WTC11 (cell line): ENCODE measurements around the gene CHRNA5. TPM values are rescaled to one million over a fixed set of nuclear protein-coding genes. Genes with fewer than 3 reads are reported as not detected.

Experiments
- ATAC-seq: fragments of 200-7000 bp; cut with Tn5 transposase; 2 replicates; pipeline ENCODE4 v1.10.0; 2021; ENCODE audit warnings: mild to moderate bottlenecking, moderate library complexity
- CTCF ChIA-PET: fragments of 300-600 bp; sonication (Branson Sonifier 250); formaldehyde crosslinking; loops from one replicate; lab custom pipeline; 2021; ENCODE audit warnings: antibody characterized with exemption; lab: Charles Lee
- POLR2A ChIA-PET: fragments of 350-600 bp; sonication (Branson Sonifier 250); formaldehyde crosslinking; loops from one replicate; lab custom pipeline; 2021; ENCODE audit warnings: antibody characterized with exemption; lab: Charles Lee
- DNase-seq: peaks from one replicate; pipeline ENCODE4 v3.0.0; 2021; ENCODE audit warnings: low spot score
- H3K27ac Mint-ChIP-seq: 2 replicates; pipeline ENCODE4 v1.8.0; 2021; ENCODE audit warnings: mixed read lengths
- H3K27me3 Mint-ChIP-seq: 2 replicates; pipeline ENCODE4 v1.8.0; 2021; ENCODE audit warnings: low read depth, mild to moderate bottlenecking, moderate library complexity, mixed read lengths
- H3K36me3 Mint-ChIP-seq: 2 replicates; pipeline ENCODE4 v1.8.0; 2021; ENCODE audit warnings: mixed read lengths
- H3K4me1 Mint-ChIP-seq: 2 replicates; pipeline ENCODE4 v1.8.0; 2022; ENCODE audit warnings: mixed read lengths
- H3K4me3 Mint-ChIP-seq: 2 replicates; pipeline ENCODE4 v1.8.0; 2021; ENCODE audit warnings: mild to moderate bottlenecking, moderate library complexity, mixed read lengths
- H3K9me3 Mint-ChIP-seq: 2 replicates; pipeline ENCODE4 v1.8.0; 2021; ENCODE audit warnings: mixed read lengths
- ATF2 ChIP-seq: sonication (generic); formaldehyde crosslinking; IDR thresholded peaks from 2 replicates; pipeline ENCODE4 v1.8.1; 2022; ENCODE audit warnings: low read depth, missing genetic modification reagents, borderline replicate concordance
- ESRRA ChIP-seq: sonication (generic); formaldehyde crosslinking; IDR thresholded peaks from 2 replicates; pipeline ENCODE4 v1.8.1; 2022; ENCODE audit warnings: mild to moderate bottlenecking, missing genetic modification reagents, borderline replicate concordance
- MXD4 ChIP-seq: fragments of 250-450 bp; sonication (Bioruptor Pico); IDR thresholded peaks from 2 replicates; pipeline ENCODE4 v1.8.0; 2021; ENCODE audit warnings: mild to moderate bottlenecking, moderate library complexity, borderline replicate concordance
- MYBL2 ChIP-seq: sonication (generic); formaldehyde crosslinking; IDR thresholded peaks from 2 replicates; pipeline ENCODE4 v1.8.1; 2023; ENCODE audit warnings: mild to moderate bottlenecking, moderate library complexity, missing genetic modification reagents
- NR3C1 ChIP-seq: sonication (generic); formaldehyde crosslinking; conservative IDR thresholded peaks from 2 replicates; pipeline ENCODE4 v1.8.1; 2023; ENCODE audit warnings: low read depth, mild to moderate bottlenecking, missing genetic modification reagents
- PREB ChIP-seq: sonication (generic); formaldehyde crosslinking; IDR thresholded peaks from 2 replicates; pipeline ENCODE4 v1.8.1; 2022; ENCODE audit warnings: mild to moderate bottlenecking, missing genetic modification reagents, moderate library complexity, borderline replicate concordance
- RORB ChIP-seq: fragments of 250-450 bp; sonication (Bioruptor Pico); IDR thresholded peaks from 2 replicates; pipeline ENCODE4 v1.9.0; 2021; ENCODE audit warnings: mild to moderate bottlenecking
- SP1 ChIP-seq: sonication (generic); formaldehyde crosslinking; conservative IDR thresholded peaks from 2 replicates; pipeline ENCODE4 v1.8.1; 2022; ENCODE audit warnings: missing genetic modification reagents
- TEAD1 ChIP-seq: sonication (generic); formaldehyde crosslinking; IDR thresholded peaks from 2 replicates; pipeline ENCODE4 v1.8.0; 2022; ENCODE audit warnings: mild to moderate bottlenecking, missing genetic modification reagents
- ZBTB43 ChIP-seq: sonication (generic); formaldehyde crosslinking; IDR thresholded peaks from 2 replicates; pipeline ENCODE4 v1.8.1; 2023; ENCODE audit warnings: mild to moderate bottlenecking, missing genetic modification reagents
- ZNF219 ChIP-seq: sonication (generic); formaldehyde crosslinking; IDR thresholded peaks from 2 replicates; pipeline ENCODE4 v1.8.0; 2023; ENCODE audit warnings: missing genetic modification reagents, mild to moderate bottlenecking, borderline replicate concordance
- total RNA-seq: library from RNA; stranded (reverse); gene quantifications from 3 replicates; pipeline ENCODE4 v1.2.3, GENCODE V29; 2021
- TF ChIP-seq, protein P1 (sequence below): fragments of 200-600 bp; IDR thresholded peaks from 2 replicates; pipeline ENCODE4 v1.8.0; 2022; ENCODE audit warnings: antibody characterized with exemption
- TF ChIP-seq, protein P2 (sequence below): fragments of 250-450 bp; sonication (Bioruptor Pico); IDR thresholded peaks from 2 replicates; pipeline ENCODE4 v2.1.2; 2022; ENCODE audit warnings: mild to moderate bottlenecking, moderate library complexity
- TF ChIP-seq, protein P3 (sequence below): sonication (generic); formaldehyde crosslinking; conservative IDR thresholded peaks from 2 replicates; pipeline ENCODE4 v1.8.1; 2023; ENCODE audit warnings: mild to moderate bottlenecking, low read depth, missing genetic modification reagents, moderate library complexity
- TF ChIP-seq, protein P4 (sequence below): sonication (generic); formaldehyde crosslinking; IDR thresholded peaks from 2 replicates; pipeline ENCODE4 v1.8.0; 2022; ENCODE audit warnings: missing genetic modification reagents

The CHRNA5 gene
- total RNA-seq, 1 experiment from 2014 or later: 21.0 TPM

DNA sequence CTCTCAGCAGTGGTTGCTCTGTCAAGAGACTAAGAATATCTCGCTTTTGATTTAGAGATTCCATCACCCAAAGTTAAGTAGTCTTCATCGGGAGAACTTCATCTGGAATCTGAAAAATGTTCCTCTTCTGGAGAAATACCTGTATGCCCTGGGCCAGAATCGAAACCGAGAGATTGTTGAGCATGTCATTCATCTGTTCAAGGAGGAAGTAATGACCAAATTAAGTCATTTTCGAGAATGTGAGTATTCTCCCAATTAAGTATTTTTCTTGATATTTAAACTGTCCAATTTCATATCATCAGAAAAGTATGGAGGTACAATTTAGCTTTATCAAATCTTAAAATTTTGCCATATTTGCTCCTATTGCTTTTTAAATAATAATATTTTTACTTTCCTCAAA is 38.0 kb upstream of the CHRNA5 start:
- Mint-ChIP-seq H3K36me3 (peaks cover 30% of the 10 kb centered on the region), H3K27ac (no peak overlapping the region), H3K9me3 (peaks cover 42% of the 10 kb centered on the region), H3K27me3 (peaks cover 7% of the 10 kb centered on the region), H3K4me3 (no peak overlapping the region), H3K4me1 (no peaks in the 10 kb centered on the region)
- CTCF ChIA-PET: no interaction called here
- TF ChIP-seq MYBL2 (CRISPR knock-in tag) (no peak), SP1 (CRISPR knock-in tag) (no peak), RORB (no peak), ZBTB43 (CRISPR knock-in tag) (no peak), NR3C1 (CRISPR knock-in tag) (no peak), MXD4 (no peak), PREB (CRISPR knock-in tag) (no peak), ESRRA (no peak), TEAD1 (CRISPR knock-in tag) (no peak), ZNF219 (CRISPR knock-in tag) (no peak), ATF2 (CRISPR knock-in tag) (no peak)
- TF ChIP-seq, protein P1, sequence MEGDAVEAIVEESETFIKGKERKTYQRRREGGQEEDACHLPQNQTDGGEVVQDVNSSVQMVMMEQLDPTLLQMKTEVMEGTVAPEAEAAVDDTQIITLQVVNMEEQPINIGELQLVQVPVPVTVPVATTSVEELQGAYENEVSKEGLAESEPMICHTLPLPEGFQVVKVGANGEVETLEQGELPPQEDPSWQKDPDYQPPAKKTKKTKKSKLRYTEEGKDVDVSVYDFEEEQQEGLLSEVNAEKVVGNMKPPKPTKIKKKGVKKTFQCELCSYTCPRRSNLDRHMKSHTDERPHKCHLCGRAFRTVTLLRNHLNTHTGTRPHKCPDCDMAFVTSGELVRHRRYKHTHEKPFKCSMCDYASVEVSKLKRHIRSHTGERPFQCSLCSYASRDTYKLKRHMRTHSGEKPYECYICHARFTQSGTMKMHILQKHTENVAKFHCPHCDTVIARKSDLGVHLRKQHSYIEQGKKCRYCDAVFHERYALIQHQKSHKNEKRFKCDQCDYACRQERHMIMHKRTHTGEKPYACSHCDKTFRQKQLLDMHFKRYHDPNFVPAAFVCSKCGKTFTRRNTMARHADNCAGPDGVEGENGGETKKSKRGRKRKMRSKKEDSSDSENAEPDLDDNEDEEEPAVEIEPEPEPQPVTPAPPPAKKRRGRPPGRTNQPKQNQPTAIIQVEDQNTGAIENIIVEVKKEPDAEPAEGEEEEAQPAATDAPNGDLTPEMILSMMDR: no peak
- TF ChIP-seq, protein P2, sequence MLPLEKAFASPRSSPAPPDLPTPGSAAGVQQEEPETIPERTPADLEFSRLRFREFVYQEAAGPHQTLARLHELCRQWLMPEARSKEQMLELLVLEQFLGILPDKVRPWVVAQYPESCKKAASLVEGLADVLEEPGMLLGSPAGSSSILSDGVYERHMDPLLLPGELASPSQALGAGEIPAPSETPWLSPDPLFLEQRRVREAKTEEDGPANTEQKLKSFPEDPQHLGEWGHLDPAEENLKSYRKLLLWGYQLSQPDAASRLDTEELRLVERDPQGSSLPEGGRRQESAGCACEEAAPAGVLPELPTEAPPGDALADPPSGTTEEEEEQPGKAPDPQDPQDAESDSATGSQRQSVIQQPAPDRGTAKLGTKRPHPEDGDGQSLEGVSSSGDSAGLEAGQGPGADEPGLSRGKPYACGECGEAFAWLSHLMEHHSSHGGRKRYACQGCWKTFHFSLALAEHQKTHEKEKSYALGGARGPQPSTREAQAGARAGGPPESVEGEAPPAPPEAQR: no peak
- TF ChIP-seq, protein P3, sequence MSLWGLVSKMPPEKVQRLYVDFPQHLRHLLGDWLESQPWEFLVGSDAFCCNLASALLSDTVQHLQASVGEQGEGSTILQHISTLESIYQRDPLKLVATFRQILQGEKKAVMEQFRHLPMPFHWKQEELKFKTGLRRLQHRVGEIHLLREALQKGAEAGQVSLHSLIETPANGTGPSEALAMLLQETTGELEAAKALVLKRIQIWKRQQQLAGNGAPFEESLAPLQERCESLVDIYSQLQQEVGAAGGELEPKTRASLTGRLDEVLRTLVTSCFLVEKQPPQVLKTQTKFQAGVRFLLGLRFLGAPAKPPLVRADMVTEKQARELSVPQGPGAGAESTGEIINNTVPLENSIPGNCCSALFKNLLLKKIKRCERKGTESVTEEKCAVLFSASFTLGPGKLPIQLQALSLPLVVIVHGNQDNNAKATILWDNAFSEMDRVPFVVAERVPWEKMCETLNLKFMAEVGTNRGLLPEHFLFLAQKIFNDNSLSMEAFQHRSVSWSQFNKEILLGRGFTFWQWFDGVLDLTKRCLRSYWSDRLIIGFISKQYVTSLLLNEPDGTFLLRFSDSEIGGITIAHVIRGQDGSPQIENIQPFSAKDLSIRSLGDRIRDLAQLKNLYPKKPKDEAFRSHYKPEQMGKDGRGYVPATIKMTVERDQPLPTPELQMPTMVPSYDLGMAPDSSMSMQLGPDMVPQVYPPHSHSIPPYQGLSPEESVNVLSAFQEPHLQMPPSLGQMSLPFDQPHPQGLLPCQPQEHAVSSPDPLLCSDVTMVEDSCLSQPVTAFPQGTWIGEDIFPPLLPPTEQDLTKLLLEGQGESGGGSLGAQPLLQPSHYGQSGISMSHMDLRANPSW: no peak
- TF ChIP-seq, protein P4, sequence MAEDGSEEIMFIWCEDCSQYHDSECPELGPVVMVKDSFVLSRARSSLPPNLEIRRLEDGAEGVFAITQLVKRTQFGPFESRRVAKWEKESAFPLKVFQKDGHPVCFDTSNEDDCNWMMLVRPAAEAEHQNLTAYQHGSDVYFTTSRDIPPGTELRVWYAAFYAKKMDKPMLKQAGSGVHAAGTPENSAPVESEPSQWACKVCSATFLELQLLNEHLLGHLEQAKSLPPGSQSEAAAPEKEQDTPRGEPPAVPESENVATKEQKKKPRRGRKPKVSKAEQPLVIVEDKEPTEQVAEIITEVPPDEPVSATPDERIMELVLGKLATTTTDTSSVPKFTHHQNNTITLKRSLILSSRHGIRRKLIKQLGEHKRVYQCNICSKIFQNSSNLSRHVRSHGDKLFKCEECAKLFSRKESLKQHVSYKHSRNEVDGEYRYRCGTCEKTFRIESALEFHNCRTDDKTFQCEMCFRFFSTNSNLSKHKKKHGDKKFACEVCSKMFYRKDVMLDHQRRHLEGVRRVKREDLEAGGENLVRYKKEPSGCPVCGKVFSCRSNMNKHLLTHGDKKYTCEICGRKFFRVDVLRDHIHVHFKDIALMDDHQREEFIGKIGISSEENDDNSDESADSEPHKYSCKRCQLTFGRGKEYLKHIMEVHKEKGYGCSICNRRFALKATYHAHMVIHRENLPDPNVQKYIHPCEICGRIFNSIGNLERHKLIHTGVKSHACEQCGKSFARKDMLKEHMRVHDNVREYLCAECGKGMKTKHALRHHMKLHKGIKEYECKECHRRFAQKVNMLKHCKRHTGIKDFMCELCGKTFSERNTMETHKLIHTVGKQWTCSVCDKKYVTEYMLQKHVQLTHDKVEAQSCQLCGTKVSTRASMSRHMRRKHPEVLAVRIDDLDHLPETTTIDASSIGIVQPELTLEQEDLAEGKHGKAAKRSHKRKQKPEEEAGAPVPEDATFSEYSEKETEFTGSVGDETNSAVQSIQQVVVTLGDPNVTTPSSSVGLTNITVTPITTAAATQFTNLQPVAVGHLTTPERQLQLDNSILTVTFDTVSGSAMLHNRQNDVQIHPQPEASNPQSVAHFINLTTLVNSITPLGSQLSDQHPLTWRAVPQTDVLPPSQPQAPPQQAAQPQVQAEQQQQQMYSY: no peak
- no peak for ATAC-seq
- POLR2A ChIA-PET: no interaction called here
- DNase-seq: no peak
